GM10248 (cell line): Measurements from ENCODE around the gene ELK4.

Experiments
- CTCF ChIA-PET: fragments of 300-600 bp; sonication (Branson Sonifier 250); formaldehyde crosslinking; extraction: SDS; loops from one replicate; lab custom pipeline; 2021; ENCODE audit warnings: antibody characterized with exemption; lab: Yijun Ruan, JAX
- POLR2A ChIA-PET: fragments of 350-650 bp; sonication (Branson Sonifier 250); formaldehyde crosslinking; extraction: SDS; loops from one replicate; lab custom pipeline; 2020; ENCODE audit warnings: antibody characterized with exemption; lab: Yijun Ruan, JAX
- DNase-seq: peaks from one replicate; pipeline ENCODE4 v3.0.0; 2012; ENCODE audit errors: extremely low spot score
- TF ChIP-seq, protein P1 (sequence below): IDR thresholded peaks from 2 replicates; pipeline ENCODE4 v1.5.1; 2012; ENCODE audit warnings: mild to moderate bottlenecking, low read depth; ENCODE audit errors: extremely low read depth, missing control alignments, control extremely low read depth

Gene ELK4

DNA sequence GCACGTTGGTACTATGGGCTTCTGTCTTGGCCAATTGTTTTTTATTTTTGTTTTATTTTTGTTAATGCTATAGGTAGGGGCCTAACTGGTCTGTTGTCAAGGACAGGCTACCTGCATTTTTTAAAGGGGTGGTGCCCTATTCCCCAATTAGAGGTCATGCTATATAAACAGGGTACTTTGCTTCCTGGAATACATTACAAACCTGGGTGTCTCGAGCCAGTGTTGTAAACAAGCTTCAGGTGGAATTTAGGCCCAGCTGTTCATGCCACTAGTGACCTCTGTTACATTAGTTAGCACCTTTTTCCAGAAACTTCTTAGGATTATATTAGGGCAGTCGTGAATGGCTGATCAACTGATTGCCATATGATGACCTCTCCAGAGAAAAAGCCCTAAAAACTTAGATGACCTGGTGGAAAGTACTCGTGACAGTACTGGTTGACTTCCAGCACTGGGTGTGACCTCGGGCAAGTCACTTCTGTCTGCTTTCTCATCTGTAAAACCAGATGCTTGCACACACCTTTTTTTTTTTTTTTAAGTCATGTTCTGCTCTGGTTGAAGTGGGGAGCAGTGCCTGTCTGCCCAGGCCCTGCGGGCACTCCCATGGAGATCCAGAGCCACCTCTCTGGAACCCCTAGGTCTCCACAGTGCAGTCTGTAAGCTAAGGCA is 46.5 kb downstream of the ELK4 start:
- no peak for DNase-seq
- ChIA-PET CTCF (interaction anchor here (1.6 to 3.2 kb wide), 4 partner anchors 10 to 73 kb away, joined by 6 to 18 read pairs (median 6); partner anchors contain the start of gene ELK4), POLR2A (interaction anchor here (0.5 kb wide), 1 partner anchor 127 kb away, joined by 3 read pairs; no protein-coding TSS in a partner anchor)
- TF ChIP-seq, protein P1, sequence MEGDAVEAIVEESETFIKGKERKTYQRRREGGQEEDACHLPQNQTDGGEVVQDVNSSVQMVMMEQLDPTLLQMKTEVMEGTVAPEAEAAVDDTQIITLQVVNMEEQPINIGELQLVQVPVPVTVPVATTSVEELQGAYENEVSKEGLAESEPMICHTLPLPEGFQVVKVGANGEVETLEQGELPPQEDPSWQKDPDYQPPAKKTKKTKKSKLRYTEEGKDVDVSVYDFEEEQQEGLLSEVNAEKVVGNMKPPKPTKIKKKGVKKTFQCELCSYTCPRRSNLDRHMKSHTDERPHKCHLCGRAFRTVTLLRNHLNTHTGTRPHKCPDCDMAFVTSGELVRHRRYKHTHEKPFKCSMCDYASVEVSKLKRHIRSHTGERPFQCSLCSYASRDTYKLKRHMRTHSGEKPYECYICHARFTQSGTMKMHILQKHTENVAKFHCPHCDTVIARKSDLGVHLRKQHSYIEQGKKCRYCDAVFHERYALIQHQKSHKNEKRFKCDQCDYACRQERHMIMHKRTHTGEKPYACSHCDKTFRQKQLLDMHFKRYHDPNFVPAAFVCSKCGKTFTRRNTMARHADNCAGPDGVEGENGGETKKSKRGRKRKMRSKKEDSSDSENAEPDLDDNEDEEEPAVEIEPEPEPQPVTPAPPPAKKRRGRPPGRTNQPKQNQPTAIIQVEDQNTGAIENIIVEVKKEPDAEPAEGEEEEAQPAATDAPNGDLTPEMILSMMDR: no peak

DNA sequence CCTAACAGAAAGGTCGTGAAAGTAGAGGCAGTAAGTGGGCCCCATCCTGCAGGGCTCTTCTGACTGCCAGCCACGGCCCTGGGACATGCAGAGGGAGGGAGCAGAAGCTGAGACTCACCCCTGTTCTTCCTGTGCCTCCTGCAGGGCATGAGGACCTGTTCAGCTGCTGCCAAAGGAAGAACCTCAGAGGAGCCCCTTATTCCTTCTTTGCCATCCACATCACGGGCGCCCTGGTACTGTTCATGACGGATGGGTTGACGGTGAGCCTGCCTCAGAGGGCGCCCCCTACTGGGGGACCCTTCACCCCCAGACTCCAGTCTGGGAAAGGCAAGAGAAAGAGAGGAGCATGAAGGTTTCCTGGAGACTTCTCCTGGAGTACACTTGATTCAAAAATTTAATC is 47.1 kb downstream of the ELK4 start:
- no peak for DNase-seq
- CTCF ChIA-PET: interaction anchor here (1.6 to 3.2 kb wide), 4 partner anchors 10 to 74 kb away, joined by 6 to 18 read pairs (median 6); partner anchors contain the start of gene ELK4
- POLR2A ChIA-PET: no interaction called here
- TF ChIP-seq, protein P1: peak; percentile 25

DNA sequence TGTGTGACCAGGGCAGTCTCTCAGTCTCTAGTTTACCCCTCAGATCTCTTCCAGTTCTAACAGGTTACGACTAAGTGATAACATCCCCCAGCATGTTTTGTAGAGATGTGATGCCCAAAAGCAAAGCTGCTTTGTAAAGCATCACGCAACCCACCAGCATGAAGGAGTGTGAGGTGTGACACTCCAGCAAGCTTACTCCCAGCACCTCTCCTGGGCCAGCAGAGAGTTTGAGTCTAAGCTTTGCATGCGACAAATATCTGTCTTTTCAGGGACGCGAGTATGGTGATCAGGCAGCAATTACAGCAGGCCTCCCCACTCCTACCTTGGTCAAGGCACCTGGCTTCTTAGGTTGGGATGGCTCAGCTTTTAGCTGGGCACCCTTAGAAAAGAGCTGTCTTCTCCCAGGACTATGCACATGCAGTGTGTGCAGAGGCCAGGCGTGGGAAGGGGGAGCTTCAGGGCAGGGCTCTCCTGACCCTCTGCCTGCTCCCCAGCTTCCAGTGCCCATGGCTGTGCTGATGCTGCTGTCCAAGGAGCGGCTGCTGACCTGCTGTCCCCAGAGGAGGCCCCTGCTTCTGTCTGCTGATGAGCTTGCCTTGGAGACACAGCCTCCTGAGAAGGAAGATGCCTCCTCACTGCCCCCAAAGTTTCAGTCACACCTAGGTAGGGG is 48.2 kb downstream of the ELK4 start:
- ChIA-PET CTCF (interaction anchor here (0.8 to 6.5 kb wide), 9 partner anchors 8 to 128 kb away, joined by 3 to 57 read pairs (median 5); no protein-coding TSS in a partner anchor), POLR2A (no interaction called here)
- no peak for DNase-seq
- TF ChIP-seq, protein P1: no peak

DNA sequence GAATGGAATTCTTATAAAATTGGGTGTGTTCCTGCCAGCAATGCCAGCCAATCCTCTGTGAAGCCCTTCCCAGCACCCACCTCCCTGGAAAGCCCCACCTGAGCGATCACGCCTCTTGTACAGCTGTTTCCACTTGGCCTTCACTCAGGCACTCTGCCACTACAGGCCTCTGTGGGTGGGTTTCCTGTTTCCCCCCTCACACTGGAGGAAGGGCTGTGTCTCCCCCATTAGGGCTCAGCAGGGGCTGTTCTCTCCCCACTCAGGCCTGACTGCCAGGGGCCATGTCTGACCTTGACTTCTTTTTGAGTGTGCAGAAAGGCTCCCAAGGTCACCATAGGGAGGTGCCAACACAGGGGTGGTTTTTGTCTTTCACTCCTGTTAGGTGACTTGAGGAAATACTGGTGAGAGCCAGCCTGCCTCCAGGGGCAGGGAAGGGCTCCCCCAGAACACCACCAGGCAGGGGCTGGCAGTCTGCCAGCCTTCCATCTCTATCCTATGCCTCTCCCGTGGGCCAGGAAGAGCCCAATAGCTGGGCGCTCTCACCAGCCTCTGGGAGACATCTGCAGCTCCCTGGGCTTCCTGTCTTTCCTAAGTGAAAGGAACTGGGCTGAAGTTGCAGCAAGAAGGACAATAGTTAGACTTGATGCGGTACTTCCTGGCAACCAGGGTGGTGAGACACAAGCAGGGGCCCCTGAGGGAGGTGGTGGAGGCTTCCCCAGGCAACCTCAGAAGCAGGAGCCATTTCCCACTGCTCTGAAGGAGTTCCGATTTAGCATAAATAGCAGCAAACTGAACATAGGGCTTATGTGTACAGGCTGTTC is 49.1 kb downstream of the ELK4 start:
- POLR2A ChIA-PET: no interaction called here
- CTCF ChIA-PET: interaction anchor here (0.8 to 6.5 kb wide), 4 partner anchors 9 to 128 kb away, joined by 3 to 57 read pairs (median 11); no protein-coding TSS in a partner anchor
- TF ChIP-seq, protein P1: no peak
- DNase-seq: no peak

DNA sequence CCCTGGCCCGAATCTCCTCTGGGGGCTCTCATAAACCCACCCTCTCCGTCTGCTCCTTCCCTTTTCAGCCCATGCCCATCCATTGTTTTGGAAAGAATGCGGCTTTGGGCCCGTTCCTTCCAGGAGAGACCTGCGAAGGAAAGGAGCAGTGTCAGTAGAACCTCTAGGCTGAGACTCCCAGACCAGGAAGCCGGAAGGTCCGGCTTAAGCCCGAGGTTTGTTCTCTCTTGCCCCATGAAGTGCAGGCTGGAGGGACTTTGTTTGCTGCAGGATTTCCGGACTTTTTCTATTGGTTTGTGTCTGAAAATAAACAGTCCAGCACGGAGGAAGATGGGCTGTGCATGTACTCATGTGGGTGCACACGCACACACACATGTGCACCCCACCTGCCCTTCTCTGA is 49.8 kb downstream of the ELK4 start:
- ChIA-PET POLR2A (no interaction called here), CTCF (interaction anchor here (1.5 to 6.5 kb wide), 3 partner anchors 10 to 77 kb away, joined by 4 to 57 read pairs (median 18); no protein-coding TSS in a partner anchor)
- no peak for DNase-seq
- TF ChIP-seq, protein P1: no peak

DNA sequence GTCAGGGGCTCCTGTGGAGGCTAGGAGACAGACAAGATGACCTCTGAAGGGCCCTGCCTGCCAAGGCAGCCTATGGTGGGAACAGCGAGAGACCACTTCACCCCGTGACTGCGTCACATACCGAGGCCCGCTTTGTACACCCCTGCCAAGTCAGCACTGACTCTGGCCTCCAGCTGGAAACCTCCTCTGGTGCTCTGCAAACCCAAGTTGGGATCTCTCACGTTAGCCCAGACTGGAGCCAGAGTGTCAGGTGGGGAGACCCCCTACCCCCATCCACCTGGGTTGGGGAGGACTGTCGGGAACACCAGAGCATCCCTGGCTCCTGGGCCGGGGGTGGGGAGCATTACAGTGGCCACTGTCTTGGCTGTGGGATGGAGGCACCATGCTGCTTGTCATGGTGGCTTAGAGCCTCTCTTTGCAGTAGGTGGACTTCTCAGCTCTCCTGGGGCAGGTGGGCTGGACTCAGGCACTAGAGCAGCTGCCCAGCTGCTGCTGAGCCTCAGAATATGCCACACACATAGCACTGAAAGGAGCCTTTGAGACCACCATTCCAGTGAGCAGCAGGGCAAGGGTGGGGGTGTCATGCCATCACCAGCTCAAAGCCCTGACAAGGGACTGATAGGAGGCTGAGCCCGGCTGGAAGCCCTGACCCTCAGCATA is 50.4 kb downstream of the ELK4 start:
- CTCF ChIA-PET: interaction anchor here (1.0 to 6.5 kb wide), 3 partner anchors 11 to 78 kb away, joined by 3 to 57 read pairs (median 3); no protein-coding TSS in a partner anchor
- TF ChIP-seq, protein P1: no peak
- DNase-seq: no peak
- POLR2A ChIA-PET: no interaction called here
